Muscle of leg (tissue), 11 donors: ENCODE data around the gene MCM8. TPM values are rescaled to one million over a fixed set of nuclear protein-coding genes. Genes with fewer than 3 reads are reported as not detected.
A peak's percentile ranks its signal among the peaks of the same experiment; 100 is the strongest.
"Not testable (repeated sequence)": the region's sequence is repeated elsewhere in the genome, so short reads cannot be mapped to it uniquely, and the experiment has no call there.

Source experiments
- DNase-seq: peaks from one replicate; pipeline ENCODE4 v3.0.0; 2013
- H3K27ac ChIP-seq: one replicate; pipeline ENCODE4 v1.5.1; 2013; ENCODE audit warnings: mild to moderate bottlenecking, low read length, control low read depth
- H3K27me3 ChIP-seq: one replicate; pipeline ENCODE4 v1.6.1; 2013; ENCODE audit warnings: low read length; ENCODE audit not compliant: control insufficient read depth, insufficient read depth
- H3K36me3 ChIP-seq: one replicate; pipeline ENCODE4 v1.6.1; 2013; ENCODE audit warnings: low read length; ENCODE audit not compliant: control insufficient read depth, insufficient read depth
- H3K4me1 ChIP-seq: one replicate; pipeline ENCODE4 v1.6.1; 2013; ENCODE audit warnings: low read length; ENCODE audit not compliant: control insufficient read depth, insufficient read depth
- H3K4me3 ChIP-seq: one replicate; pipeline ENCODE4 v1.5.1; 2013; ENCODE audit warnings: low read length, control low read depth
- H3K9me3 ChIP-seq: replicated peaks from 2 replicates; pipeline ENCODE4 v1.6.1; 2013; ENCODE audit warnings: low read depth, low read length; ENCODE audit not compliant: control insufficient read depth
- WGBS: methylation state at CpG from one replicate; pipeline ENCODE4 v1.1.5; 2013; ENCODE audit warnings: missing lambda C conversion rate; ENCODE audit not compliant: insufficient coverage; 5-methylcytosine and 5-hydroxymethylcytosine counted together
- polyA plus RNA-seq, 8 donors: library from polyadenylated mRNA; unstranded; fragments of 120-200 nt; gene quantifications; one replicate each; pipeline versions ENCODE4 v1.2.1 to v1.2.3, GENCODE V29; 2013; ENCODE audit warnings: inconsistent platforms in 1 of 8, low replicate concordance in 1 of 8; ENCODE audit not compliant: insufficient read length in 8 of 8, insufficient read depth in 1 of 8
- total RNA-seq: library from RNA; stranded (reverse); fragments of 120-200 nt; gene quantifications from one replicate; pipeline ENCODE4 v1.2.4, GENCODE V29; 2013

The MCM8 gene
- total and polyA plus RNA-seq, 9 donors = 7.9 to 11.7 (median 9.1) TPM

GRCh38 chr20:6017880-6018279, 67.4 kb downstream of the MCM8 start:
- no peak for DNase-seq
- Histone ChIP-seq H3K27me3 (no peaks in the 10 kb centered on the region), H3K4me1 (no peaks in the 10 kb centered on the region), H3K36me3 (peaks cover 13% of the 10 kb centered on the region), H3K27ac (no peak overlapping the region), H3K9me3 (no peaks in the 10 kb centered on the region), H3K4me3 (no peak overlapping the region)
- no CpG with 5 or more reads among the region's 7 CpGs for WGBS

- DNase-seq = no peak
- Histone ChIP-seq H3K36me3 (peaks cover 33% of the 10 kb centered on the region), H3K4me1 (no peaks in the 10 kb centered on the region), H3K27ac (no peak overlapping the region), H3K4me3 (no peak overlapping the region), H3K9me3 (peaks cover 15% of the 10 kb centered on the region), H3K27me3 (no peaks in the 10 kb centered on the region)
- WGBS = no CpG with 5 or more reads among the region's 1 CpG
Measured at GRCh38 chr20:6024768-6025167, 74.3 kb downstream of the MCM8 start.

- DNase-seq = no peak
- no peak overlapping the region for H3K27ac ChIP-seq
- peaks cover 15% of the 10 kb centered on the region for H3K9me3 ChIP-seq
- no peak overlapping the region for H3K4me3 ChIP-seq
- WGBS = no CpG with 5 or more reads among the region's 3 CpGs
- H3K27me3 ChIP-seq = no peaks in the 10 kb centered on the region
- no peaks in the 10 kb centered on the region for H3K4me1 ChIP-seq
- H3K36me3 ChIP-seq = peaks cover 30% of the 10 kb centered on the region
Measured at GRCh38 chr20:6026051-6026450, 75.6 kb downstream of the MCM8 start.

- Histone ChIP-seq H3K27me3 (no peaks in the 10 kb centered on the region), H3K27ac (no peak overlapping the region), H3K4me1 (no peaks in the 10 kb centered on the region), H3K36me3 (peaks cover 28% of the 10 kb centered on the region), H3K9me3 (peaks cover 15% of the 10 kb centered on the region), H3K4me3 (no peak overlapping the region)
- no peak for DNase-seq
Measured at GRCh38 chr20:6028818-6029217, 78.4 kb downstream of the MCM8 start.

GRCh38 chr20:6029538-6029937, 79.1 kb downstream of the MCM8 start:
- Histone ChIP-seq H3K27ac (no peak overlapping the region), H3K4me1 (no peaks in the 10 kb centered on the region), H3K36me3 (peaks cover 27% of the 10 kb centered on the region), H3K4me3 (no peak overlapping the region), H3K27me3 (no peaks in the 10 kb centered on the region), H3K9me3 (peaks cover 12% of the 10 kb centered on the region)
- no peak for DNase-seq
- WGBS = 100% methylated on average over 3 of the region's 6 CpGs

GRCh38 chr20:6030453-6031080, 80.1 kb downstream of the MCM8 start:
- Histone ChIP-seq H3K4me3 (no peak overlapping the region), H3K9me3 (peaks cover 1% of the 10 kb centered on the region), H3K27ac (no peak overlapping the region), H3K27me3 (no peaks in the 10 kb centered on the region), H3K4me1 (no peaks in the 10 kb centered on the region), H3K36me3 (peaks cover 24% of the 10 kb centered on the region)
- no CpG with 5 or more reads among the region's 6 CpGs for WGBS
- DNase-seq = no peak

GRCh38 chr20:6032907-6033306, 82.5 kb downstream of the MCM8 start:
- not testable (repeated sequence) for H3K27me3 ChIP-seq, H3K4me1 ChIP-seq, H3K9me3 ChIP-seq, H3K27ac ChIP-seq, H3K4me3 ChIP-seq, DNase-seq
- WGBS = no CpG with 5 or more reads among the region's 8 CpGs
- peaks cover 28% of the 10 kb centered on the region for H3K36me3 ChIP-seq

- peak; percentile 38 for DNase-seq
- Histone ChIP-seq H3K4me1 (no peaks in the 10 kb centered on the region), H3K9me3 (no peaks in the 10 kb centered on the region), H3K36me3 (peaks cover 37% of the 10 kb centered on the region), H3K27ac (peak overlapping the region; percentile 31), H3K27me3 (no peaks in the 10 kb centered on the region), H3K4me3 (no peak overlapping the region)
- WGBS = 79% methylated on average over 2 of the region's 2 CpGs
Measured at GRCh38 chr20:6034134-6034969, 83.9 kb downstream of the MCM8 start.

- no peaks in the 10 kb centered on the region for H3K27me3 ChIP-seq
- no peak overlapping the region for H3K4me3 ChIP-seq
- H3K9me3 ChIP-seq = no peaks in the 10 kb centered on the region
- no peak overlapping the region for H3K27ac ChIP-seq
- no peaks in the 10 kb centered on the region for H3K4me1 ChIP-seq
- H3K36me3 ChIP-seq = peaks cover 50% of the 10 kb centered on the region
- WGBS = 67% methylated on average over 1 of the region's 4 CpGs
- DNase-seq = no peak
Measured at GRCh38 chr20:6036213-6036612, 85.8 kb downstream of the MCM8 start.

- H3K4me1 ChIP-seq = no peaks in the 10 kb centered on the region
- no peak overlapping the region for H3K4me3 ChIP-seq
- peaks cover 59% of the 10 kb centered on the region for H3K36me3 ChIP-seq
- DNase-seq = no peak
- H3K27ac ChIP-seq = no peak overlapping the region
- no peaks in the 10 kb centered on the region for H3K9me3 ChIP-seq
- WGBS = 80% methylated on average over 1 of the region's 1 CpG
- no peaks in the 10 kb centered on the region for H3K27me3 ChIP-seq
Measured at GRCh38 chr20:6037082-6037481, 86.6 kb downstream of the MCM8 start.
